Prostate gland (tissue), 2 donors: Measurements from ENCODE around the gene ANKAR.

Experiments
- POLR2A ChIP-seq: fragments of 450-650 bp; IDR thresholded peaks from one replicate; pipeline ENCODE4 v1.6.1; 2016; ENCODE audit warnings: antibody characterized with exemption, mild to moderate bottlenecking
- POLR2AphosphoS5 ChIP-seq: sonication (generic); formaldehyde crosslinking; IDR thresholded peaks from one replicate; pipeline ENCODE4 v1.6.1; 2017; ENCODE audit warnings: antibody characterized with exemption
- TF ChIP-seq, protein P1 (sequence below), 4 experiments: fragments of 200-600 bp in 2 of 4; fragments of 450-650 bp in 2 of 4; sonication (generic) in 2 of 4; IDR thresholded peaks; 1 replicate in 3 of 4; 2 replicates in 1 of 4; pipeline ENCODE4 v1.5.1; 2016 to 2019; ENCODE audit warnings: antibody characterized with exemption in 4 of 4, mild to moderate bottlenecking in 2 of 4, moderate library complexity in 2 of 4

GRCh38 chr2:189679226-189679625 lies 4.8 kb downstream of the ANKAR start:
- TF ChIP-seq, protein P1, sequence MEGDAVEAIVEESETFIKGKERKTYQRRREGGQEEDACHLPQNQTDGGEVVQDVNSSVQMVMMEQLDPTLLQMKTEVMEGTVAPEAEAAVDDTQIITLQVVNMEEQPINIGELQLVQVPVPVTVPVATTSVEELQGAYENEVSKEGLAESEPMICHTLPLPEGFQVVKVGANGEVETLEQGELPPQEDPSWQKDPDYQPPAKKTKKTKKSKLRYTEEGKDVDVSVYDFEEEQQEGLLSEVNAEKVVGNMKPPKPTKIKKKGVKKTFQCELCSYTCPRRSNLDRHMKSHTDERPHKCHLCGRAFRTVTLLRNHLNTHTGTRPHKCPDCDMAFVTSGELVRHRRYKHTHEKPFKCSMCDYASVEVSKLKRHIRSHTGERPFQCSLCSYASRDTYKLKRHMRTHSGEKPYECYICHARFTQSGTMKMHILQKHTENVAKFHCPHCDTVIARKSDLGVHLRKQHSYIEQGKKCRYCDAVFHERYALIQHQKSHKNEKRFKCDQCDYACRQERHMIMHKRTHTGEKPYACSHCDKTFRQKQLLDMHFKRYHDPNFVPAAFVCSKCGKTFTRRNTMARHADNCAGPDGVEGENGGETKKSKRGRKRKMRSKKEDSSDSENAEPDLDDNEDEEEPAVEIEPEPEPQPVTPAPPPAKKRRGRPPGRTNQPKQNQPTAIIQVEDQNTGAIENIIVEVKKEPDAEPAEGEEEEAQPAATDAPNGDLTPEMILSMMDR (IDR thresholded peaks at IDR 0.05) = no peak
- TF ChIP-seq POLR2AphosphoS5 (no peak), POLR2A (no peak)
